Esophagus muscularis mucosa (tissue), 4 donors: ENCODE results near the gene TMPO. TPM values are rescaled to one million over a fixed set of nuclear protein-coding genes. Genes with fewer than 3 reads are reported as not detected.
"Not testable (repeated sequence)": the region's sequence is repeated elsewhere in the genome, so short reads cannot be mapped to it uniquely, and the experiment has no call there.

Experiments used
- DNase-seq: peaks from one replicate; pipeline ENCODE4 v3.0.0-alpha.2; 2017; ENCODE audit errors: extremely low spot score
- H3K27ac ChIP-seq, 4 donors: fragments of 200-600 bp; sonication (generic); replicated peaks in 1 of 4; 1 replicate in 3 of 4; 2 replicates in 1 of 4; pipeline ENCODE4 v1.5.1; 2016 to 2019; ENCODE audit warnings: mild to moderate bottlenecking in 1 of 4
- H3K27me3 ChIP-seq, 4 donors: fragments of 200-600 bp; sonication (generic); one replicate each; pipeline versions ENCODE4 v1.5.1 to v1.6.0; 2016 to 2019
- H3K36me3 ChIP-seq, 4 donors: fragments of 200-600 bp; sonication (generic); one replicate each; pipeline ENCODE4 v1.5.1; 2016 to 2019
- H3K4me1 ChIP-seq, 4 donors: fragments of 200-600 bp; sonication (generic); one replicate each; pipeline ENCODE4 v1.5.1; 2016 to 2019
- H3K4me3 ChIP-seq, 4 donors: fragments of 200-600 bp; sonication (generic); 1 replicate in 2 of 4; 2 replicates in 2 of 4; pipeline ENCODE4 v1.5.1; 2016 to 2019; ENCODE audit warnings: mild to moderate bottlenecking in 4 of 4, moderate library complexity in 1 of 4
- H3K9me3 ChIP-seq, 4 donors: fragments of 200-600 bp; sonication (generic); 1 replicate in 3 of 4; 2 replicates in 1 of 4; pipeline ENCODE4 v1.5.1; 2016 to 2019
- CTCF ChIP-seq, 3 experiments: fragments of 200-600 bp in 2 of 3; fragments of 450-650 bp in 1 of 3; sonication (generic) in 2 of 3; IDR thresholded peaks; one replicate each; pipeline ENCODE4 v1.5.1; 2017 to 2019; ENCODE audit warnings: antibody characterized with exemption in 3 of 3, mild to moderate bottlenecking in 2 of 3, moderate library complexity in 1 of 3
- EP300 ChIP-seq: sonication (generic); formaldehyde crosslinking; IDR thresholded peaks from one replicate; pipeline ENCODE4 v1.6.1; 2017; ENCODE audit warnings: antibody characterized with exemption
- POLR2A ChIP-seq: fragments of 450-650 bp; IDR thresholded peaks from one replicate; pipeline ENCODE4 v1.6.1; 2017; ENCODE audit warnings: antibody characterized with exemption, moderate library complexity, mild to moderate bottlenecking, low read depth
- POLR2AphosphoS5 ChIP-seq, 2 donors: sonication (generic); formaldehyde crosslinking; IDR thresholded peaks; one replicate each; pipeline ENCODE4 v1.6.1; 2017; ENCODE audit warnings: antibody characterized with exemption in 2 of 2
- WGBS: methylation state at CpG from one replicate; pipeline ENCODE4 v1.1.5; 2018; 5-methylcytosine and 5-hydroxymethylcytosine counted together
- intact Hi-C: fragments of 100-400 bp; cut with DNase I; formaldehyde crosslinking; loops from one replicate; pipeline ENCODE4 v1.15.1; 2023
- total RNA-seq, 4 donors: library from RNA; depleted of rRNA; stranded (reverse); fragments of >200 nt; gene quantifications; one replicate each; pipeline versions ENCODE4 v1.1.0 to v1.2.1, GENCODE V29; 2016

TMPO gene
- total RNA-seq, 4 donors from 2014 or later, result 37.1 to 54.8 (median 49.8) TPM

GRCh38 chr12:98559666-98560065 is 44.3 kb downstream of the TMPO start:
- Histone ChIP-seq H3K4me3 (no peak overlapping the region), H3K27ac (no peak overlapping the region)

GRCh38 chr12:98561846-98562245 is 46.5 kb downstream of the TMPO start:
- peaks cover 0 to 6% (median 0%) of the 10 kb centered on the region in 4 donors for H3K9me3 ChIP-seq
- peaks cover 0 to 3% (median 3%) of the 10 kb centered on the region in 4 donors for H3K4me1 ChIP-seq
- intact Hi-C loops, result no loop called here
- no peak overlapping the region for H3K4me3 ChIP-seq
- no peaks in the 10 kb centered on the region for H3K36me3 ChIP-seq
- no peak overlapping the region for H3K27ac ChIP-seq
- WGBS, result 92% methylated on average over 3 of the region's 3 CpGs
- no peak for DNase-seq
- no peaks in the 10 kb centered on the region for H3K27me3 ChIP-seq
- no peak for TF ChIP-seq POLR2AphosphoS5 (IDR thresholded peaks at IDR 0.05)
- TF ChIP-seq EP300, result no peak
- TF ChIP-seq POLR2A, result no peak
- TF ChIP-seq CTCF (IDR thresholded peaks at IDR 0.05), result no peak

More at GRCh38 chr12:98559666-98560065, 44.3 kb downstream of the TMPO start:
- no peak for DNase-seq
- H3K9me3 ChIP-seq, result peaks cover 0 to 6% (median 0%) of the 10 kb centered on the region in 4 donors
- intact Hi-C loops, result no loop called here
- no peaks in the 10 kb centered on the region for H3K36me3 ChIP-seq
- no peak for TF ChIP-seq POLR2A
- no peak for TF ChIP-seq POLR2AphosphoS5 (IDR thresholded peaks at IDR 0.05)
- TF ChIP-seq EP300, result no peak
- TF ChIP-seq CTCF (IDR thresholded peaks at IDR 0.05), result no peak
- no peaks in the 10 kb centered on the region for H3K27me3 ChIP-seq
- 96% methylated on average over 1 of the region's 1 CpG for WGBS
- no peaks in the 10 kb centered on the region for H3K4me1 ChIP-seq

GRCh38 chr12:98572010-98572409 is 56.6 kb downstream of the TMPO start:
- H3K4me3 ChIP-seq, result no peak overlapping the region
- DNase-seq, result no peak

GRCh38 chr12:98574110-98574509 is 58.7 kb downstream of the TMPO start:
- no peaks in the 10 kb centered on the region for H3K27me3 ChIP-seq
- 92% methylated on average over 1 of the region's 1 CpG for WGBS
- DNase-seq, result no peak
- H3K9me3 ChIP-seq, result no peaks in the 10 kb centered on the region
- H3K27ac ChIP-seq, result no peak overlapping the region
- no peaks in the 10 kb centered on the region for H3K4me1 ChIP-seq
- H3K36me3 ChIP-seq, result no peaks in the 10 kb centered on the region
- H3K4me3 ChIP-seq, result no peak overlapping the region
- TF ChIP-seq EP300, result no peak
- no peak for TF ChIP-seq POLR2AphosphoS5 (IDR thresholded peaks at IDR 0.05)
- TF ChIP-seq POLR2A, result no peak
- no peak for TF ChIP-seq CTCF (IDR thresholded peaks at IDR 0.05)
- intact Hi-C loops, result no loop called here

More at GRCh38 chr12:98572010-98572409, 56.6 kb downstream of the TMPO start:
- H3K27me3 ChIP-seq, result no peaks in the 10 kb centered on the region
- intact Hi-C loops, result no loop called here
- TF ChIP-seq POLR2AphosphoS5 (IDR thresholded peaks at IDR 0.05) (no peak), CTCF (IDR thresholded peaks at IDR 0.05) (no peak), POLR2A (no peak), EP300 (no peak)
- no peak overlapping the region for H3K27ac ChIP-seq
- 88% methylated on average over 2 of the region's 2 CpGs for WGBS
- no peaks in the 10 kb centered on the region for H3K36me3 ChIP-seq
- no peaks in the 10 kb centered on the region for H3K9me3 ChIP-seq
- peaks cover 0 to 4% (median 0%) of the 10 kb centered on the region in 4 donors for H3K4me1 ChIP-seq

- H3K4me1 ChIP-seq, result no peaks in the 10 kb centered on the region
- H3K9me3 ChIP-seq, result no peaks in the 10 kb centered on the region
- no peaks in the 10 kb centered on the region for H3K27me3 ChIP-seq
- WGBS, result 96% methylated on average over 4 of the region's 4 CpGs
- TF ChIP-seq POLR2AphosphoS5 (IDR thresholded peaks at IDR 0.05), result no peak
- TF ChIP-seq POLR2A, result no peak
- no peak for TF ChIP-seq CTCF (IDR thresholded peaks at IDR 0.05)
- TF ChIP-seq EP300, result no peak
- intact Hi-C loops, result no loop called here
- no peak overlapping the region for H3K27ac ChIP-seq
- H3K4me3 ChIP-seq, result no peak overlapping the region
- DNase-seq, result no peak
- H3K36me3 ChIP-seq, result no peaks in the 10 kb centered on the region
These were observed 59.6 kb downstream of the TMPO start for GRCh38 chr12:98575013-98575412.

GRCh38 chr12:98576795-98577194 is 61.4 kb downstream of the TMPO start:
- H3K36me3 ChIP-seq, H3K27ac ChIP-seq, H3K9me3 ChIP-seq, H3K4me1 ChIP-seq, H3K27me3 ChIP-seq, intact Hi-C loops, DNase-seq, H3K4me3 ChIP-seq: not testable (repeated sequence)
- 85% methylated on average over 2 of the region's 2 CpGs for WGBS
